WTC11 (cell line): ENCODE results near the gene ZBTB18. TPM values are rescaled to one million over a fixed set of nuclear protein-coding genes. Genes with fewer than 3 reads are reported as not detected.
A peak's percentile ranks its signal among the peaks of the same experiment; 100 is the strongest.

Source experiments
- ATAC-seq: fragments of 200-7000 bp; cut with Tn5 transposase; 2 replicates; pipeline ENCODE4 v1.10.0; 2021; ENCODE audit warnings: mild to moderate bottlenecking, moderate library complexity
- CTCF ChIA-PET: fragments of 300-600 bp; sonication (Branson Sonifier 250); formaldehyde crosslinking; loops from one replicate; lab custom pipeline; 2021; ENCODE audit warnings: antibody characterized with exemption; lab: Charles Lee
- POLR2A ChIA-PET: fragments of 350-600 bp; sonication (Branson Sonifier 250); formaldehyde crosslinking; loops from one replicate; lab custom pipeline; 2021; ENCODE audit warnings: antibody characterized with exemption; lab: Charles Lee
- DNase-seq: peaks from one replicate; pipeline ENCODE4 v3.0.0; 2021; ENCODE audit warnings: low spot score
- H3K27ac Mint-ChIP-seq: 2 replicates; pipeline ENCODE4 v1.8.0; 2021; ENCODE audit warnings: mixed read lengths
- H3K27me3 Mint-ChIP-seq: 2 replicates; pipeline ENCODE4 v1.8.0; 2021; ENCODE audit warnings: low read depth, mild to moderate bottlenecking, moderate library complexity, mixed read lengths
- H3K36me3 Mint-ChIP-seq: 2 replicates; pipeline ENCODE4 v1.8.0; 2021; ENCODE audit warnings: mixed read lengths
- H3K4me1 Mint-ChIP-seq: 2 replicates; pipeline ENCODE4 v1.8.0; 2022; ENCODE audit warnings: mixed read lengths
- H3K4me3 Mint-ChIP-seq: 2 replicates; pipeline ENCODE4 v1.8.0; 2021; ENCODE audit warnings: mild to moderate bottlenecking, moderate library complexity, mixed read lengths
- H3K9me3 Mint-ChIP-seq: 2 replicates; pipeline ENCODE4 v1.8.0; 2021; ENCODE audit warnings: mixed read lengths
- ELF4 ChIP-seq: sonication (generic); formaldehyde crosslinking; IDR thresholded peaks from 2 replicates; pipeline ENCODE4 v1.8.1; 2022; ENCODE audit warnings: low read depth, mild to moderate bottlenecking, moderate library complexity, missing genetic modification reagents
- FOXK1 ChIP-seq: sonication (generic); formaldehyde crosslinking; IDR thresholded peaks from 2 replicates; pipeline ENCODE4 v1.8.0; 2022; ENCODE audit warnings: mild to moderate bottlenecking, moderate library complexity, missing genetic modification reagents
- MYBL2 ChIP-seq: sonication (generic); formaldehyde crosslinking; IDR thresholded peaks from 2 replicates; pipeline ENCODE4 v1.8.1; 2023; ENCODE audit warnings: mild to moderate bottlenecking, moderate library complexity, missing genetic modification reagents
- NR2C2 ChIP-seq: sonication (generic); formaldehyde crosslinking; IDR thresholded peaks from 2 replicates; pipeline ENCODE4 v1.8.0; 2022; ENCODE audit warnings: mild to moderate bottlenecking, missing genetic modification reagents
- RORB ChIP-seq: fragments of 250-450 bp; sonication (Bioruptor Pico); IDR thresholded peaks from 2 replicates; pipeline ENCODE4 v1.9.0; 2021; ENCODE audit warnings: mild to moderate bottlenecking
- SMAD3 ChIP-seq: sonication (generic); formaldehyde crosslinking; IDR thresholded peaks from 2 replicates; pipeline ENCODE4 v1.8.0; 2022; ENCODE audit warnings: missing genetic modification reagents, mild to moderate bottlenecking, borderline replicate concordance
- SMAD4 ChIP-seq: sonication (generic); formaldehyde crosslinking; IDR thresholded peaks from 2 replicates; pipeline ENCODE4 v1.8.0; 2022; ENCODE audit warnings: mild to moderate bottlenecking, missing genetic modification reagents
- TEAD4 ChIP-seq: sonication (generic); formaldehyde crosslinking; IDR thresholded peaks from 2 replicates; pipeline ENCODE4 v1.8.0; 2022; ENCODE audit warnings: mild to moderate bottlenecking, missing genetic modification reagents
- ZNF232 ChIP-seq: sonication (generic); formaldehyde crosslinking; IDR thresholded peaks from 2 replicates; pipeline ENCODE4 v1.8.0; 2022; ENCODE audit warnings: mild to moderate bottlenecking, missing genetic modification reagents
- ZNF396 ChIP-seq: fragments of 250-450 bp; sonication (Bioruptor Pico); IDR thresholded peaks from 2 replicates; pipeline ENCODE4 v1.8.0; 2021; ENCODE audit warnings: mild to moderate bottlenecking, moderate library complexity, borderline replicate concordance
- ZNF423 ChIP-seq: fragments of 250-450 bp; sonication (Bioruptor Pico); IDR thresholded peaks from 2 replicates; pipeline ENCODE4 v2.1.2; 2022; ENCODE audit warnings: mild to moderate bottlenecking, moderate library complexity
- total RNA-seq: library from RNA; stranded (reverse); gene quantifications from 3 replicates; pipeline ENCODE4 v1.2.3, GENCODE V29; 2021
- TF ChIP-seq, protein P1 (sequence below): sonication (generic); formaldehyde crosslinking; conservative IDR thresholded peaks from 2 replicates; pipeline ENCODE4 v1.8.1; 2023; ENCODE audit warnings: mild to moderate bottlenecking, low read depth, missing genetic modification reagents, moderate library complexity
- TF ChIP-seq, protein P2 (sequence below): sonication (generic); formaldehyde crosslinking; IDR thresholded peaks from 2 replicates; pipeline ENCODE4 v1.8.0; 2022; ENCODE audit warnings: mild to moderate bottlenecking, missing genetic modification reagents
- TF ChIP-seq, protein P3 (sequence below): sonication (generic); formaldehyde crosslinking; IDR thresholded peaks from 2 replicates; pipeline ENCODE4 v1.8.1; 2022; ENCODE audit warnings: mild to moderate bottlenecking, missing genetic modification reagents, moderate library complexity, borderline replicate concordance
- TF ChIP-seq, protein P4 (sequence below): fragments of 250-450 bp; sonication (Bioruptor Pico); IDR thresholded peaks from 2 replicates; pipeline ENCODE4 v1.9.0; 2021; ENCODE audit warnings: mild to moderate bottlenecking, borderline replicate concordance
- TF ChIP-seq, protein P5 (sequence below): fragments of 250-450 bp; sonication (Bioruptor Pico); IDR thresholded peaks from 2 replicates; pipeline ENCODE4 v2.1.2; 2022; ENCODE audit warnings: mild to moderate bottlenecking, moderate library complexity
- TF ChIP-seq, protein P6 (sequence below): sonication (generic); formaldehyde crosslinking; IDR thresholded peaks from 2 replicates; pipeline ENCODE4 v1.8.1; 2022; ENCODE audit warnings: mild to moderate bottlenecking, moderate library complexity, missing genetic modification reagents
- TF ChIP-seq, protein P7 (sequence below): sonication (generic); formaldehyde crosslinking; IDR thresholded peaks from 2 replicates; pipeline ENCODE4 v1.8.0; 2022; ENCODE audit warnings: missing genetic modification reagents
- TF ChIP-seq, protein P8 (sequence below): sonication (generic); formaldehyde crosslinking; IDR thresholded peaks from 2 replicates; pipeline ENCODE4 v1.8.1; 2023; ENCODE audit warnings: mild to moderate bottlenecking, missing genetic modification reagents
- TF ChIP-seq, protein P9 (sequence below): sonication (generic); formaldehyde crosslinking; IDR thresholded peaks from 2 replicates; pipeline ENCODE4 v1.8.1; 2023; ENCODE audit warnings: mild to moderate bottlenecking, moderate library complexity, missing genetic modification reagents

ZBTB18 gene
- total RNA-seq, 1 experiment from 2014 or later, result 16.0 TPM

DNA sequence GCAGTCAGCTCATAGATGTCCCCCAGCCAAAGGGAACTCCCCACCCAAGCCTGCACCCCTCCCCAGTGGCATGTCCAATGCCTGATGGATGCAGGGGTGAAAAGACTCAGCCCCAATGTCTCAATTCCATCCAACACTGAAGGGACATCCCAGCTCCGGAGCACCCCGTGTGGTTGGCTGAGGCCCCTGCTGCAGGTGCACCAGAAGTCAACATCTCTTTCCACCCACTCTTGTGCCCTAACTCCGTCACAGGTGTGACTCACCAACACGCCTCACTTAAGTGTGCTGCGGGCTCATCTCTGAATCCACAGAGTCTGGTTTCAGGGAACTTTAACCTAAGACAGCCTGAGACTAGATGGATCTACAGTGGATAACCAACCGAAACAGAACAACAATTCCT, 40.9 kb upstream of the ZBTB18 start:
- ATAC-seq, result peak; percentile 92
- ChIA-PET POLR2A (no interaction called here), CTCF (no interaction called here)
- H3K27ac Mint-ChIP-seq, result peak overlapping the region; percentile 63
- H3K4me3 Mint-ChIP-seq, result no peak overlapping the region
- peak; percentile 49 for DNase-seq
- no peaks in the 10 kb centered on the region for H3K9me3 Mint-ChIP-seq
- no peaks in the 10 kb centered on the region; the same call in 1 of the 2 replicates for H3K27me3 Mint-ChIP-seq
- peaks cover 22% of the 10 kb centered on the region for H3K4me1 Mint-ChIP-seq
- TF ChIP-seq RORB, result no peak
- no peak for TF ChIP-seq SMAD3
- TF ChIP-seq FOXK1 (CRISPR knock-in tag), result no peak
- TF ChIP-seq, protein P1, sequence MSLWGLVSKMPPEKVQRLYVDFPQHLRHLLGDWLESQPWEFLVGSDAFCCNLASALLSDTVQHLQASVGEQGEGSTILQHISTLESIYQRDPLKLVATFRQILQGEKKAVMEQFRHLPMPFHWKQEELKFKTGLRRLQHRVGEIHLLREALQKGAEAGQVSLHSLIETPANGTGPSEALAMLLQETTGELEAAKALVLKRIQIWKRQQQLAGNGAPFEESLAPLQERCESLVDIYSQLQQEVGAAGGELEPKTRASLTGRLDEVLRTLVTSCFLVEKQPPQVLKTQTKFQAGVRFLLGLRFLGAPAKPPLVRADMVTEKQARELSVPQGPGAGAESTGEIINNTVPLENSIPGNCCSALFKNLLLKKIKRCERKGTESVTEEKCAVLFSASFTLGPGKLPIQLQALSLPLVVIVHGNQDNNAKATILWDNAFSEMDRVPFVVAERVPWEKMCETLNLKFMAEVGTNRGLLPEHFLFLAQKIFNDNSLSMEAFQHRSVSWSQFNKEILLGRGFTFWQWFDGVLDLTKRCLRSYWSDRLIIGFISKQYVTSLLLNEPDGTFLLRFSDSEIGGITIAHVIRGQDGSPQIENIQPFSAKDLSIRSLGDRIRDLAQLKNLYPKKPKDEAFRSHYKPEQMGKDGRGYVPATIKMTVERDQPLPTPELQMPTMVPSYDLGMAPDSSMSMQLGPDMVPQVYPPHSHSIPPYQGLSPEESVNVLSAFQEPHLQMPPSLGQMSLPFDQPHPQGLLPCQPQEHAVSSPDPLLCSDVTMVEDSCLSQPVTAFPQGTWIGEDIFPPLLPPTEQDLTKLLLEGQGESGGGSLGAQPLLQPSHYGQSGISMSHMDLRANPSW, result no peak
- TF ChIP-seq, protein P2, sequence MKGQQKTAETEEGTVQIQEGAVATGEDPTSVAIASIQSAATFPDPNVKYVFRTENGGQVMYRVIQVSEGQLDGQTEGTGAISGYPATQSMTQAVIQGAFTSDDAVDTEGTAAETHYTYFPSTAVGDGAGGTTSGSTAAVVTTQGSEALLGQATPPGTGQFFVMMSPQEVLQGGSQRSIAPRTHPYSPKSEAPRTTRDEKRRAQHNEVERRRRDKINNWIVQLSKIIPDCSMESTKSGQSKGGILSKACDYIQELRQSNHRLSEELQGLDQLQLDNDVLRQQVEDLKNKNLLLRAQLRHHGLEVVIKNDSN, result no peak
- no peak for TF ChIP-seq ZNF396
- TF ChIP-seq, protein P3, sequence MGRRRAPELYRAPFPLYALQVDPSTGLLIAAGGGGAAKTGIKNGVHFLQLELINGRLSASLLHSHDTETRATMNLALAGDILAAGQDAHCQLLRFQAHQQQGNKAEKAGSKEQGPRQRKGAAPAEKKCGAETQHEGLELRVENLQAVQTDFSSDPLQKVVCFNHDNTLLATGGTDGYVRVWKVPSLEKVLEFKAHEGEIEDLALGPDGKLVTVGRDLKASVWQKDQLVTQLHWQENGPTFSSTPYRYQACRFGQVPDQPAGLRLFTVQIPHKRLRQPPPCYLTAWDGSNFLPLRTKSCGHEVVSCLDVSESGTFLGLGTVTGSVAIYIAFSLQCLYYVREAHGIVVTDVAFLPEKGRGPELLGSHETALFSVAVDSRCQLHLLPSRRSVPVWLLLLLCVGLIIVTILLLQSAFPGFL (CRISPR knock-in tag), result no peak
- no peak for TF ChIP-seq ELF4 (CRISPR knock-in tag)
- TF ChIP-seq ZNF232 (CRISPR knock-in tag), result no peak
- TF ChIP-seq, protein P4, sequence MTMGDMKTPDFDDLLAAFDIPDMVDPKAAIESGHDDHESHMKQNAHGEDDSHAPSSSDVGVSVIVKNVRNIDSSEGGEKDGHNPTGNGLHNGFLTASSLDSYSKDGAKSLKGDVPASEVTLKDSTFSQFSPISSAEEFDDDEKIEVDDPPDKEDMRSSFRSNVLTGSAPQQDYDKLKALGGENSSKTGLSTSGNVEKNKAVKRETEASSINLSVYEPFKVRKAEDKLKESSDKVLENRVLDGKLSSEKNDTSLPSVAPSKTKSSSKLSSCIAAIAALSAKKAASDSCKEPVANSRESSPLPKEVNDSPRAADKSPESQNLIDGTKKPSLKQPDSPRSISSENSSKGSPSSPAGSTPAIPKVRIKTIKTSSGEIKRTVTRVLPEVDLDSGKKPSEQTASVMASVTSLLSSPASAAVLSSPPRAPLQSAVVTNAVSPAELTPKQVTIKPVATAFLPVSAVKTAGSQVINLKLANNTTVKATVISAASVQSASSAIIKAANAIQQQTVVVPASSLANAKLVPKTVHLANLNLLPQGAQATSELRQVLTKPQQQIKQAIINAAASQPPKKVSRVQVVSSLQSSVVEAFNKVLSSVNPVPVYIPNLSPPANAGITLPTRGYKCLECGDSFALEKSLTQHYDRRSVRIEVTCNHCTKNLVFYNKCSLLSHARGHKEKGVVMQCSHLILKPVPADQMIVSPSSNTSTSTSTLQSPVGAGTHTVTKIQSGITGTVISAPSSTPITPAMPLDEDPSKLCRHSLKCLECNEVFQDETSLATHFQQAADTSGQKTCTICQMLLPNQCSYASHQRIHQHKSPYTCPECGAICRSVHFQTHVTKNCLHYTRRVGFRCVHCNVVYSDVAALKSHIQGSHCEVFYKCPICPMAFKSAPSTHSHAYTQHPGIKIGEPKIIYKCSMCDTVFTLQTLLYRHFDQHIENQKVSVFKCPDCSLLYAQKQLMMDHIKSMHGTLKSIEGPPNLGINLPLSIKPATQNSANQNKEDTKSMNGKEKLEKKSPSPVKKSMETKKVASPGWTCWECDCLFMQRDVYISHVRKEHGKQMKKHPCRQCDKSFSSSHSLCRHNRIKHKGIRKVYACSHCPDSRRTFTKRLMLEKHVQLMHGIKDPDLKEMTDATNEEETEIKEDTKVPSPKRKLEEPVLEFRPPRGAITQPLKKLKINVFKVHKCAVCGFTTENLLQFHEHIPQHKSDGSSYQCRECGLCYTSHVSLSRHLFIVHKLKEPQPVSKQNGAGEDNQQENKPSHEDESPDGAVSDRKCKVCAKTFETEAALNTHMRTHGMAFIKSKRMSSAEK (CRISPR knock-in tag), result no peak
- TF ChIP-seq, protein P5, sequence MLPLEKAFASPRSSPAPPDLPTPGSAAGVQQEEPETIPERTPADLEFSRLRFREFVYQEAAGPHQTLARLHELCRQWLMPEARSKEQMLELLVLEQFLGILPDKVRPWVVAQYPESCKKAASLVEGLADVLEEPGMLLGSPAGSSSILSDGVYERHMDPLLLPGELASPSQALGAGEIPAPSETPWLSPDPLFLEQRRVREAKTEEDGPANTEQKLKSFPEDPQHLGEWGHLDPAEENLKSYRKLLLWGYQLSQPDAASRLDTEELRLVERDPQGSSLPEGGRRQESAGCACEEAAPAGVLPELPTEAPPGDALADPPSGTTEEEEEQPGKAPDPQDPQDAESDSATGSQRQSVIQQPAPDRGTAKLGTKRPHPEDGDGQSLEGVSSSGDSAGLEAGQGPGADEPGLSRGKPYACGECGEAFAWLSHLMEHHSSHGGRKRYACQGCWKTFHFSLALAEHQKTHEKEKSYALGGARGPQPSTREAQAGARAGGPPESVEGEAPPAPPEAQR (CRISPR knock-in tag), result no peak
- no peak for TF ChIP-seq ZNF423
- TF ChIP-seq NR2C2 (CRISPR knock-in tag), result no peak
- TF ChIP-seq, protein P6, sequence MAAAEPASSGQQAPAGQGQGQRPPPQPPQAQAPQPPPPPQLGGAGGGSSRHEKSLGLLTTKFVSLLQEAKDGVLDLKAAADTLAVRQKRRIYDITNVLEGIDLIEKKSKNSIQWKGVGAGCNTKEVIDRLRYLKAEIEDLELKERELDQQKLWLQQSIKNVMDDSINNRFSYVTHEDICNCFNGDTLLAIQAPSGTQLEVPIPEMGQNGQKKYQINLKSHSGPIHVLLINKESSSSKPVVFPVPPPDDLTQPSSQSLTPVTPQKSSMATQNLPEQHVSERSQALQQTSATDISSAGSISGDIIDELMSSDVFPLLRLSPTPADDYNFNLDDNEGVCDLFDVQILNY (CRISPR knock-in tag), result no peak
- TF ChIP-seq MYBL2 (CRISPR knock-in tag), result no peak
- TF ChIP-seq, protein P7, sequence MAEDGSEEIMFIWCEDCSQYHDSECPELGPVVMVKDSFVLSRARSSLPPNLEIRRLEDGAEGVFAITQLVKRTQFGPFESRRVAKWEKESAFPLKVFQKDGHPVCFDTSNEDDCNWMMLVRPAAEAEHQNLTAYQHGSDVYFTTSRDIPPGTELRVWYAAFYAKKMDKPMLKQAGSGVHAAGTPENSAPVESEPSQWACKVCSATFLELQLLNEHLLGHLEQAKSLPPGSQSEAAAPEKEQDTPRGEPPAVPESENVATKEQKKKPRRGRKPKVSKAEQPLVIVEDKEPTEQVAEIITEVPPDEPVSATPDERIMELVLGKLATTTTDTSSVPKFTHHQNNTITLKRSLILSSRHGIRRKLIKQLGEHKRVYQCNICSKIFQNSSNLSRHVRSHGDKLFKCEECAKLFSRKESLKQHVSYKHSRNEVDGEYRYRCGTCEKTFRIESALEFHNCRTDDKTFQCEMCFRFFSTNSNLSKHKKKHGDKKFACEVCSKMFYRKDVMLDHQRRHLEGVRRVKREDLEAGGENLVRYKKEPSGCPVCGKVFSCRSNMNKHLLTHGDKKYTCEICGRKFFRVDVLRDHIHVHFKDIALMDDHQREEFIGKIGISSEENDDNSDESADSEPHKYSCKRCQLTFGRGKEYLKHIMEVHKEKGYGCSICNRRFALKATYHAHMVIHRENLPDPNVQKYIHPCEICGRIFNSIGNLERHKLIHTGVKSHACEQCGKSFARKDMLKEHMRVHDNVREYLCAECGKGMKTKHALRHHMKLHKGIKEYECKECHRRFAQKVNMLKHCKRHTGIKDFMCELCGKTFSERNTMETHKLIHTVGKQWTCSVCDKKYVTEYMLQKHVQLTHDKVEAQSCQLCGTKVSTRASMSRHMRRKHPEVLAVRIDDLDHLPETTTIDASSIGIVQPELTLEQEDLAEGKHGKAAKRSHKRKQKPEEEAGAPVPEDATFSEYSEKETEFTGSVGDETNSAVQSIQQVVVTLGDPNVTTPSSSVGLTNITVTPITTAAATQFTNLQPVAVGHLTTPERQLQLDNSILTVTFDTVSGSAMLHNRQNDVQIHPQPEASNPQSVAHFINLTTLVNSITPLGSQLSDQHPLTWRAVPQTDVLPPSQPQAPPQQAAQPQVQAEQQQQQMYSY, result no peak
- TF ChIP-seq, protein P8, sequence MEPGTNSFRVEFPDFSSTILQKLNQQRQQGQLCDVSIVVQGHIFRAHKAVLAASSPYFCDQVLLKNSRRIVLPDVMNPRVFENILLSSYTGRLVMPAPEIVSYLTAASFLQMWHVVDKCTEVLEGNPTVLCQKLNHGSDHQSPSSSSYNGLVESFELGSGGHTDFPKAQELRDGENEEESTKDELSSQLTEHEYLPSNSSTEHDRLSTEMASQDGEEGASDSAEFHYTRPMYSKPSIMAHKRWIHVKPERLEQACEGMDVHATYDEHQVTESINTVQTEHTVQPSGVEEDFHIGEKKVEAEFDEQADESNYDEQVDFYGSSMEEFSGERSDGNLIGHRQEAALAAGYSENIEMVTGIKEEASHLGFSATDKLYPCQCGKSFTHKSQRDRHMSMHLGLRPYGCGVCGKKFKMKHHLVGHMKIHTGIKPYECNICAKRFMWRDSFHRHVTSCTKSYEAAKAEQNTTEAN (CRISPR knock-in tag), result no peak
- TF ChIP-seq, protein P9, sequence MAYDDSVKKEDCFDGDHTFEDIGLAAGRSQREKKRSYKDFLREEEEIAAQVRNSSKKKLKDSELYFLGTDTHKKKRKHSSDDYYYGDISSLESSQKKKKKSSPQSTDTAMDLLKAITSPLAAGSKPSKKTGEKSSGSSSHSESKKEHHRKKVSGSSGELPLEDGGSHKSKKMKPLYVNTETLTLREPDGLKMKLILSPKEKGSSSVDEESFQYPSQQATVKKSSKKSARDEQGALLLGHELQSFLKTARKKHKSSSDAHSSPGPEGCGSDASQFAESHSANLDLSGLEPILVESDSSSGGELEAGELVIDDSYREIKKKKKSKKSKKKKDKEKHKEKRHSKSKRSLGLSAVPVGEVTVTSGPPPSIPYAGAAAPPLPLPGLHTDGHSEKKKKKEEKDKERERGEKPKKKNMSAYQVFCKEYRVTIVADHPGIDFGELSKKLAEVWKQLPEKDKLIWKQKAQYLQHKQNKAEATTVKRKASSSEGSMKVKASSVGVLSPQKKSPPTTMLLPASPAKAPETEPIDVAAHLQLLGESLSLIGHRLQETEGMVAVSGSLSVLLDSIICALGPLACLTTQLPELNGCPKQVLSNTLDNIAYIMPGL (CRISPR knock-in tag), result no peak
- no peak for TF ChIP-seq SMAD4
- TF ChIP-seq TEAD4 (CRISPR knock-in tag), result no peak
- no peaks in the 10 kb centered on the region for H3K36me3 Mint-ChIP-seq
